OCI-LY3 (cell line): ENCODE measurements around the gene ABLIM2.

Experiments used
- EZH2phosphoT487 ChIP-seq: fragments of 200-600 bp; shearing (Covaris generic); IDR thresholded peaks from 2 replicates; pipeline ENCODE4 v1.6.1; 2018; ENCODE audit warnings: antibody characterized with exemption, mixed run types, low read depth
- TF ChIP-seq, protein P1 (sequence below): fragments of 200-600, 300-600 bp; sonication (generic); IDR thresholded peaks from 2 replicates; pipeline ENCODE4 v1.5.1; 2014; ENCODE audit warnings: antibody characterized with exemption, low read length, low read depth

DNA sequence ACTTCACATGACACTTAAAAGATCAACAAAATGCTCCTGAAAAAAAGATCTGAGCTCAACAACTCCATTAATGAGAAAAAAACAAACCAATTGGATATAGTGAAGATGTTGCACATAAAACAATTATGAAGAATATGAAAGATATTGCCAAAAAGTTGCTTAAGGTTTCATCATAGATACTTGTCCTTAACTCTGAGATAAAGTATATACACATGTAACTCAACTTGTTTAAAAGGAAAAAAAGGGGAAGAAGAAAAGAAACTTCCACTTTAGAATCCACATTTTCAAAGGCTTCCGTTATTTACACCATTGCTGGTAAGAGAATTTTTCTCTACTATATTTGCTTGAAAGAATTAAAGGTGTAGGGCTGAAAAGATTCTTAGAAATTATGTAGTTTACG is 221.6 kb downstream of the ABLIM2 start:
- TF ChIP-seq, protein P1, sequence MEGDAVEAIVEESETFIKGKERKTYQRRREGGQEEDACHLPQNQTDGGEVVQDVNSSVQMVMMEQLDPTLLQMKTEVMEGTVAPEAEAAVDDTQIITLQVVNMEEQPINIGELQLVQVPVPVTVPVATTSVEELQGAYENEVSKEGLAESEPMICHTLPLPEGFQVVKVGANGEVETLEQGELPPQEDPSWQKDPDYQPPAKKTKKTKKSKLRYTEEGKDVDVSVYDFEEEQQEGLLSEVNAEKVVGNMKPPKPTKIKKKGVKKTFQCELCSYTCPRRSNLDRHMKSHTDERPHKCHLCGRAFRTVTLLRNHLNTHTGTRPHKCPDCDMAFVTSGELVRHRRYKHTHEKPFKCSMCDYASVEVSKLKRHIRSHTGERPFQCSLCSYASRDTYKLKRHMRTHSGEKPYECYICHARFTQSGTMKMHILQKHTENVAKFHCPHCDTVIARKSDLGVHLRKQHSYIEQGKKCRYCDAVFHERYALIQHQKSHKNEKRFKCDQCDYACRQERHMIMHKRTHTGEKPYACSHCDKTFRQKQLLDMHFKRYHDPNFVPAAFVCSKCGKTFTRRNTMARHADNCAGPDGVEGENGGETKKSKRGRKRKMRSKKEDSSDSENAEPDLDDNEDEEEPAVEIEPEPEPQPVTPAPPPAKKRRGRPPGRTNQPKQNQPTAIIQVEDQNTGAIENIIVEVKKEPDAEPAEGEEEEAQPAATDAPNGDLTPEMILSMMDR, result no peak
- TF ChIP-seq EZH2phosphoT487, result no peak
